ENCODE data around the gene GPR157. TPM values are rescaled to one million over a fixed set of nuclear protein-coding genes. Genes with fewer than 3 reads are reported as not detected.

GPR157 gene
- polyA plus RNA-seq, 4 donors = 1.3 to 2.2 (median 1.7) TPM

DNA sequence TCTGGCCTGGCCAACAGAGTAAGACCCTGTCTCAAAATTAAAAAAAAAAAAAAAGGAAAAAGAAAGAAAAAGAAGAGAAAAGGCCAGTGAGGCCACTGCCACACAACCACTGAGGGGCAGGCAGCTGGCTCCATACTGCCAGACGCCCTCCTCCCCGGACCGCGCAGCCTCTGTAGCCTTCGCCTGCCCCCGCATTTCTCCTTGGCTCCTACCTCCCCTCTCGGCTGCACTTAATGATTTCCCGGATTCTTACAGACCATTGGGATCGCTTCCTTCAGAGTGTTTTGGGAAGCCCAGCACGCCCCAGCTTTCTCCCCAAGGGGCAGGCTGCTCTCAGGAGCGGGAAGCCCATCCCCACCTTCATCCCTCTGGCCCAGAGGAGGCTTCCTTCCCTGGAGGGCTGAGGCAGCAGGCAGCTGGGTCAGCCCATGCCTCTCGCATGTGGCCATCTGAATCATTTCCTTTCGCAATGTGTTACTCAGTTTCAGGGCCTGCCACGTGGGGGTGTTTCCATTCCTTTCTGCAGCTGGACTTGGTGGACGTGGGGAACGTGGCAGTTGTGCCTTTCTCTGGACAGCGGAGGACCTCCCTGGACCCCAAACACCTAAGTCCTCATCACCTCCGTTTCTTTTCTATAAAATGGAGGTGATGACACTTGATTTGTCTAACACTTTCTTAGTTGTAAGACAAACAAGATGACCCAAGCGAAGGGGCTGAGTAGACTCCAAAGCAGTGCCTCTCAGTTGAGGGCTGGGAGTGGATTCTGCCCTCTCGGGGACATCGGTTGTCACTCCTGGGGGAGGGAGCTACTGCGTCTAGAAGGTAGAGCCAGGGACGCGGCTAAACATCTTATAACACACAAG, 61.7 kb downstream of the GPR157 start:
- DNase-seq (ENCODE audit: low read depth in 4 of 4, low spot score in 3 of 4) = no peak

DNA sequence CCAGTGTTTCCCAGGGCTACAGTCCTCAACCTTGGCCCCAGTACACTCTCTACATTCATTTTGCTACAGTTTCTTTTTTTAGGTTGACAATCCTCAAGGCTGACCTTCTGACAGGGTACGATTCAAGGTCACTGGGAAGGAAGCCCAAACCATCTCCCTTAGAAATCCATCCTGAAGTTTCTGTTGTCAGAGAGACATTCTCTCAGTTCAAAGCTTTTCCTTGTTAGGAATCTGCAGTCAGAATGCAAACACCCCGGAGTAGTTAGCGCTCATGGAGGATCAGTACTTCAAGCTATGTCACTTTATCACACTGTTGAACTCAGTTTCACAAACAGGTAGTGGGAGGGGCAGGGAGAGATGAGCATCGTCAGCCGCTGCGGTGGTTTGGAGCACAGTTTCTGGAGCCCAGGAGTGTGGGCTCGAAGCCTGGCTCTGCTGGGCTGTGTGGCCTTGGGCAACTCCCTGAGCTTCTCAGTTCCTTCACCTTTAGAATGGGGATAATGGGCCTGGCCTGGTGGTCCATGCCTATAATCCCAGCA, 63.6 kb downstream of the GPR157 start:
- DNase-seq (ENCODE audit: low read depth in 4 of 4, low spot score in 3 of 4) = no peak

DNA sequence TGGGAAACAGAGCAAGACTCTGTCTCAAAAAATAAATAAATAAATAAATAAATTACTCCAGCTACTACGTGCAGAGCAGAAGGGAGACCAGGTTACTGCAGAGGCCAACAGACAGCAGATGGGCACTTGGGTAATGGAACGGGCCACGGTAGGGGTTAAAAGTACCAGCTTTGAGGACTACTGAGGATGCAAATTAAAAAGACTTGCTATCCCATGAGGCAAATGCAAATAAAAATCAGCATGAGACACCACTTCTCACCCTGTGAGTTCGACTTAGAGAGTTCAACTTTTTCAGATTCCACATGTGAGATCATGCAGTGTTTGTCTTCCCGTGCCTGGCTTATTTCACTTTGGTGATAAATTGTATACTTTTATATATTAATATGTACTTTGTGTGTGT, 66.1 kb downstream of the GPR157 start:
- DNase-seq (ENCODE audit: low read depth in 4 of 4, low spot score in 3 of 4) = no peak

DNA sequence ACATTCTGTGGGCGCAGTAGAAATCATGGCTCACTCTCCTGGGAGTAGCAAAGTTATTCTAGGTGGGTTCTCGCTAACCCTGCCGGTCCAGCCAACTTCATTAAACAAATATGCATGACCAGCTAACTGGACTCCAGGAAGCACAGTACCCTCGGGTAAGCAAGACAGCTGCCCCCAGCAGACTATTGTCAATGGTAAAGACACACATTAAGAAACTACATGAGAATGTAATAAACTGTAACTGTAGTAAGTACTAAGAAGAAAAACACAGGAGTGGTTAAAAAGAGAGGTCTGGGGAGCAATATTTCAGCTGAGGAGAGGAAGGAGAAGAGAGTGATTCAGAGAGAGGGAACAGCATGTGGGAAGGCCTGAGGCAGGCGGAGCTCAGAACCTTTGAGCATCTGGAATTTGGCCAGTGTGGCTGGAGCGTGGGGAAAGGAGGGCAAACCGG, 66.9 kb downstream of the GPR157 start:
- DNase-seq (ENCODE audit: low read depth in 4 of 4, low spot score in 3 of 4) = no peak

DNA sequence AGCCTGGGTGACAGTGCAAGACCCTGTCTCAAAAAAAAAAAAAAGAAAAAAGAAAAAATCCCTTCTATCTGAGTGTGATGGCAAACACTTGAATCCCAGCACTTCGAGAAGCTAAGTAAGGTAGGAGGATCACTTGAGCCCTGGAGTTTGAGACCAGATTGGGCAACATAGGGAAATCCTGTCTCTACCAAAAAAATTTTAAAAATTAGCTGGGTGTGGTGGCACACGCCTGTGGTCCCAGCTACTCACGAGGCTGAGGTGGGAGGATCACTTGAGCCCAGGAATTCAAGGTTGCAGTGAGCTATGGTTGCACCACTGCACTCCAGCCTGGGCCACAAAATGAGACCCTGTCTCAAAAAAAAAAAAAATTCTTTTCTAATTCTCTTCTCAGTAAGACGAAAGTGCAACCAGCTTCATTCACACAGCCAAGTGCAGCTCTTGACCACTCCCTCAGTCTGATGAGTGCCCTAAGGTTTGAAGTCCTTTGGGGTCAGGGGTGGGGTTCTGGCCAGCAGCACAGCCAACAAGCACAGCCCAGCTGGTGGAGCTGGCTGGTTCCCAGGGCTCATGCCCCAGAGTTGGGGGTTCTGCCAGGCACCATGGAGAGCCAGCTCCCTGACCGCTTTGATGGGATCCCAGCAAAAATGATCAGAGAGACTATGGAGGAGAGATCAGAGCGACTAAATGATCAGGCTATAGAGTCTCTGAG, 67.5 kb downstream of the GPR157 start:
- no peak for DNase-seq (ENCODE audit: low read depth in 4 of 4, low spot score in 3 of 4)

DNA sequence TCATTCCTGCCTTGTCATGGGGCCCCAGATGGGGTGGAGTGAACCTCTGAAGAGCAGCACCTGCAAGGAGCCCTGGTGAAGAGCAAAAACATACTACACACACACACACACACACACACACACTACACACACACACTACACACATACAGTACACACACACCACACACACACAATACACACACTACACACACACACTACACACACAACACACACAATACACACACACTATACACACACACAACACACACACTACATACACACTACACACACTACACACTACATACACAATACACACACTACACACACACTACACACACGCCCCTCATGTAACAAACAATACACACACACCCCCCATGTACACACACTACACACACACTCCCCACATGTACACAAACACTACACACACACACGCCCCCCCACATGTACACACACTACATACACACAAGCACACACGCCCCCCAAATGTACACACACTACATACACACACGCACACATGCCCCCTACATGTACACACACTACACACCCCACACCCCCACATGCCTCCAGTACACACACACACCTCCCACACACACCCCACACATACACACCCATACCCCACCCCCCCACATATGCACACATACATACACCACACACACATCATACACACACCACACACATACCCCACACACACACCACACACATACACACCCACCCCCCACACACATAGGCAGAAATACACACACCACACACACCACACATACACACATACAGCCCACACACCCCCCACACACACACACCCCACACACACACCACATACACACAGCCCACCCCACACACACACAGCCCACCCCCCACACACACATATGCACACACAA, 68.8 kb downstream of the GPR157 start:
- no peak for DNase-seq (ENCODE audit: low read depth in 4 of 4, low spot score in 3 of 4)

DNA sequence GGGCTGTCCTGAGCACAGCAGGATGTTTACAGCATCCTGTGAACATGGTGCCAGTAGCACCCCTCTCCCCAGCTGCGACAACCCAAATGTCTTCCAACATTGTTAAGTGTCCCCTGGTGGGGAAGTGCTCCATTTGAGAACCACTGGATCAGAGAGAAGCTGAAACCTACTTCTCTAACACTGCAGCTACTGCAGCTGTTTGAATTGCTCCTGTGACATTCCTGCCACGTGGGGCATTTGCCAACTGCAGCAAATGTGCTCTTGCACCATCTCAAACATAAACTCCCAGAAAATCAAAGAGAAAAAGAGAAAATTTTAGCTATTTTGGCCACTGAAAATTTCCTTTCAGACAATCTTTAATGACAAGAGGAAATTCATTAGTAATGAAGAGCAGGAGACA, 70.4 kb downstream of the GPR157 start:
- DNase-seq (ENCODE audit: low read depth in 4 of 4, low spot score in 3 of 4) = no peak

DNA sequence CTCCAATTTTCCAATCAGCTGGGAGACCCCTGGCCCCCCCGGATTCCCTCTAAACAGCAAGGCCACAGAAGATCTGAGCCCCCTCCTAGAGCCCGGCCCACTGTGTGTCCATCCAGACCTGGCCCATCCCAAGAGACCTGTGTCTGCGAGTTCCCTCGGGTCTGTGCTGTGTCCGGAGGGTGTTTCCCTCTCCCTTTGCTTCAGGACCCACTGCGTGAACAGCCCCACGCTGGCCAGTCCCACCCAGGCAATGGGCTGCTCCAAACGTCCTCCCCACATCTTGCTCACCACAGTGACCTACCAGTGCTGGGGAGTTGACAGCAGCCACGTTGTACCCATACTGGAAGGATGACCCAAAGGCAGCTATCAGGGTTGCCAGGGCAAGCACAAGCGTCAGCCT, 71.1 kb downstream of the GPR157 start:
- DNase-seq (ENCODE audit: low read depth in 4 of 4, low spot score in 3 of 4) = no peak

DNA sequence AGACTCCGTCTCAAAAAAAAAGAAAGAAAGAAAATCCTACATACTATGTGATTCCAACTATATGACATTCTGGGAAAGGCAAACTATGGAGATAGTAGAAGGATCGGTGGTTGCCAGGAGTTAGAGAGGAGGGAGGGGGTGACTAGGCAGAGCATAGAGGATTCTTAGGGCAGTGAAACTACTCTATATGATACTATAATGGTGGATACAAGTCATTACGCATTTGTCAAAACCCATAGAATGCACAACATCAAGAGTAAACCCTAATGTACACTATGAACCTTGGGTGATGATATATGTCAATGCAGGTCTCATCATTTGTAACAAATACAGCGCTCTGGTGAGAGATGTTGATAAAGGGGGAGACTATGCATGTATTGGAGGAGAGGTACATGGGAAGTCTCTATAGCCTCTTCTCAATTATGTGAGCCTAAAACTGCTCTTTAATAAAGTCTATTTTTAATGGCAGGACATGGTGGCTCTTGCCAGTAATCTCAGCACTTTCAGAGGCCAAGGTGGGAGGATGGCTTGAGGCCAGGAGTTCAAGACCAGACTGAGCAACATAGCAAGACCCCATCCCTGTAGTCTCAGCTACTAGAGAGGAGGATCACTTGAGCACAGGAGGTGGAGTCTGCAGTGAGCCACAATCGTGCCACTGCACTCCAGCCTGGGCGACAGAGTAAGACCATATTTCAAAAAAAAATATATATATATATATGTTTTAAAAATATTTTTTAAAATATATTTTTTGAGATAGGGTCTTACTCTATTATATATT, 76.4 kb downstream of the GPR157 start:
- no peak for DNase-seq (ENCODE audit: low read depth in 4 of 4, low spot score in 3 of 4)

DNA sequence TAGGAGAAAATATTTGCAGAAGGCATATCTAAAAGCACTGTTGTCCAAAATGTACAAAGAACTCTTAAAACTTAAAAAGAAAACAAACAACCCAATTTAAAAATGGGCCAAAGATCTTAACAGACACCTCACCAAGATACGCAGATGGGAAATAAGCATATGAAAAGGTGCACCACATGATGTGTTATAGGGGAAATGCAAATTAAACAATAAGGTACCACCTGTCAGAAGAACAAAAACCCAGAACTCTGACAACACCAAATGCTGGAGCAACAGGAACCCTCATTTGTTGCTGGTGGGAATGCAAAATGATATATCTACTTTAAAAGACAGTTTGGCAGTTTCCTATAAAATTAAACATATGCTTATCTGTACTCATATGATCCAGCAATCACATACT, 77.5 kb downstream of the GPR157 start:
- no peak for DNase-seq (ENCODE audit: low read depth in 4 of 4, low spot score in 3 of 4)

DNA sequence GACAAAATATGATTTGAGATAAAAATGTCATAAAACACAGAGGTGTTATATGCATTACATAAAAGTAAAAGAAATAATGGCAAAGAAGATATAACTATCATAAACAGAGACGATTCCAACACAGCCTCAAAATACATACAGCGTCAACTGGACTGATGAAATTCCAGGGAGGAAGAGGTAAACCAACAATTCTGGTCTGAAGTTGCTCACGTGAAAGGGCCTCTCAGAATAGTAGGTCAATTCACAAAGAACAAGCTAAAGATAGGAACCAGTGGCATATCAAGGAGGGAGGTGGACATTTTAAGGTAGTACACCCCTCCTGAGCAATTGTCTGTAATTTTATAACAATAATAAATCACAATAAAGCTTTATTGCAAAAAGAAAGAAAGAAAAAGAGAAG, 78.1 kb downstream of the GPR157 start:
- no peak for DNase-seq (ENCODE audit: low read depth in 4 of 4, low spot score in 3 of 4)

Other genes starting within 250 kb of the GPR157 start
- under 1 TPM in 1 of 4 donors, not detected in 3; 0.05 TPM for gene CA6, start 183.2 kb downstream of the GPR157 start, polyA plus RNA-seq (ENCODE audit: insufficient read length in 4 of 4)
- not detected for gene SLC2A7, start 102.7 kb downstream of the GPR157 start, polyA plus RNA-seq (ENCODE audit: insufficient read length in 4 of 4)
- 1 to 10 TPM in 1 of 4 donors, under 1 TPM in 3; 0.64 to 1.8 (median 0.82) TPM for gene SLC2A5, start 59.5 kb downstream of the GPR157 start, polyA plus RNA-seq (ENCODE audit: insufficient read length in 4 of 4)
- 10 to 100 TPM; 36.7 to 43.1 (median 40.0) TPM for gene H6PD, start 105.7 kb upstream of the GPR157 start, polyA plus RNA-seq (ENCODE audit: insufficient read length in 4 of 4)
- 10 to 100 TPM; 11.6 to 14.5 (median 12.6) TPM for gene SPSB1, start 163.8 kb upstream of the GPR157 start, polyA plus RNA-seq (ENCODE audit: insufficient read length in 4 of 4)

Measured in right renal pelvis (tissue), 4 donors.